ENCODE results near the gene USP22.

DNA sequence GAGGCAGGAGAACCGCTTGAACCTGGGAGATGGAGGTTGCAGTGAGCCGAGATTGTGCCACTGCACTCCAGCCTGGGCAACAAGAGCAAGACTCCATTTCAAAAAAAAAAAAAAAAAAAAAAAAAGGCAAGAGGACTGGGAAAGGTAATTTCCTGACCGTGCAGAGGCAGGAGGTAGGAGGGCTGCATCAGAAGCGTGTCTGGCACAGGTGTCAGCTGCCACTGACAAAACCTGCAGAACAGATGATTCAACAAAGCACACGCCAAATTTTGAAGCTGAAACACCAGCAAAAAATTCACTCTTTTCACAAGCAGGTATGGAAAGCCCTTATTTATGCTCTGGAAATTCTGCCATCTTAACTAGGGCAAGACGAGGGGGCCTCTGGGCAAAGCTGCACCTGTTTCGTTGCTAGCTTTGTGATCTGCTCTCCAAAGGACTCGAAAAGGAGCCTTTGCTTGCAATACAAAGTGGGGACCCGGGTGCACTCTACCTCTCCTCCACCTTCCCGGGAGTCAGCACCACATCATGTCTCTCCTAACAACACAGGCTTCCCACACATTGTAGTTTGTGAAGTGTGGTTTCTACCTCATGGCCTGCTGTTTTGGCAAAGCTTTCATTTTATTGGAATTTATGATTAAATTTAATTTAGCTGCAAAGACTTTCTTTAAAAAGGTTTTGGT is 33.7 kb downstream of the USP22 start:
- TF ChIP-seq, protein P1, sequence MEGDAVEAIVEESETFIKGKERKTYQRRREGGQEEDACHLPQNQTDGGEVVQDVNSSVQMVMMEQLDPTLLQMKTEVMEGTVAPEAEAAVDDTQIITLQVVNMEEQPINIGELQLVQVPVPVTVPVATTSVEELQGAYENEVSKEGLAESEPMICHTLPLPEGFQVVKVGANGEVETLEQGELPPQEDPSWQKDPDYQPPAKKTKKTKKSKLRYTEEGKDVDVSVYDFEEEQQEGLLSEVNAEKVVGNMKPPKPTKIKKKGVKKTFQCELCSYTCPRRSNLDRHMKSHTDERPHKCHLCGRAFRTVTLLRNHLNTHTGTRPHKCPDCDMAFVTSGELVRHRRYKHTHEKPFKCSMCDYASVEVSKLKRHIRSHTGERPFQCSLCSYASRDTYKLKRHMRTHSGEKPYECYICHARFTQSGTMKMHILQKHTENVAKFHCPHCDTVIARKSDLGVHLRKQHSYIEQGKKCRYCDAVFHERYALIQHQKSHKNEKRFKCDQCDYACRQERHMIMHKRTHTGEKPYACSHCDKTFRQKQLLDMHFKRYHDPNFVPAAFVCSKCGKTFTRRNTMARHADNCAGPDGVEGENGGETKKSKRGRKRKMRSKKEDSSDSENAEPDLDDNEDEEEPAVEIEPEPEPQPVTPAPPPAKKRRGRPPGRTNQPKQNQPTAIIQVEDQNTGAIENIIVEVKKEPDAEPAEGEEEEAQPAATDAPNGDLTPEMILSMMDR (IDR thresholded peaks at IDR 0.05; ENCODE audit: control extremely low read depth in 1 of 3, insufficient read depth in 1 of 3, low read depth in 1 of 3, low read length in 3 of 3), result no peak
- TF ChIP-seq USF2 (IDR thresholded peaks at IDR 0.05; ENCODE audit: low read length) (no peak), EZH2 (IDR thresholded peaks at IDR 0.05; ENCODE audit: low read depth, low read length, severe bottlenecking) (no peak), RBBP5 (IDR thresholded peaks at IDR 0.05; ENCODE audit: borderline replicate concordance, low read depth, low read length) (no peak), EP300 (IDR thresholded peaks at IDR 0.05; ENCODE audit: borderline replicate concordance in 1 of 2, low read depth in 2 of 2, low read length in 2 of 2) (no peak), FOSL1 (IDR thresholded peaks at IDR 0.05; ENCODE audit: insufficient read depth, low read depth, low read length) (no peak), GTF2F1 (IDR thresholded peaks at IDR 0.05; ENCODE audit: borderline replicate concordance, low read depth, low read length) (no peak), SIN3A (conservative IDR thresholded peaks at IDR 0.05 in 1 of 2, IDR thresholded peaks at IDR 0.05 in 1 of 2; ENCODE audit: low read depth in 1 of 2, low read length in 2 of 2) (no peak), SRF (IDR thresholded peaks at IDR 0.05; ENCODE audit: low read depth, low read length) (no peak), SIRT6 (IDR thresholded peaks at IDR 0.05; ENCODE audit: low read length) (no peak), ATF3 (IDR thresholded peaks at IDR 0.05; ENCODE audit: insufficient read depth, low read depth, low read length) (no peak), SUZ12 (IDR thresholded peaks at IDR 0.05; ENCODE audit: low read length) (no peak), RNF2 (IDR thresholded peaks at IDR 0.05; ENCODE audit: borderline replicate concordance, low read depth, low read length, missing control alignments, poor library complexity, severe bottlenecking) (no peak), EGR1 (IDR thresholded peaks at IDR 0.05; ENCODE audit: borderline replicate concordance, low read depth, low read length) (no peak)

Data from H1 (cell line).